ENCODE data around the gene SETBP1.

SETBP1 gene

GRCh38 chr18:44950685-44951195, 270.1 kb downstream of the SETBP1 start:
- H3K4me1 ChIP-seq (ENCODE audit: control insufficient read depth, insufficient read depth, low read depth, low read length), result no peaks in the 10 kb centered on the region
- H3K18ac ChIP-seq (ENCODE audit: low read depth in 1 of 2, low read length in 2 of 2), result no peak overlapping the region
- 92% methylated on average over 13 of the region's 13 CpGs for WGBS
- no peak for DNase-seq
- H3K27me3 ChIP-seq (ENCODE audit: control insufficient read depth in 1 of 2, insufficient read depth in 1 of 2, low read length in 2 of 2), result no peaks in the 10 kb centered on the region
- peaks cover 31 to 52% of the 10 kb centered on the region in 2 experiments for H3K36me3 ChIP-seq (ENCODE audit: control insufficient read depth in 1 of 2, insufficient read depth in 2 of 2, low read depth in 1 of 2, low read length in 2 of 2)
- no peak overlapping the region for H2BK15ac ChIP-seq (ENCODE audit: low read depth, poor library complexity, severe bottlenecking)
- H2AK5ac ChIP-seq (ENCODE audit: low read length, severe bottlenecking), result no peak overlapping the region
- H2AFZ ChIP-seq (ENCODE audit: low read depth, low read length), result no peak overlapping the region
- H3K14ac ChIP-seq (ENCODE audit: low read length in 2 of 2), result no peak overlapping the region
- H2BK120ac ChIP-seq (ENCODE audit: low read depth, low read length), result no peak overlapping the region
- peaks cover 15% of the 10 kb centered on the region for H3K79me1 ChIP-seq (replicated peaks; ENCODE audit: low read length, poor library complexity, severe bottlenecking)
- H4K91ac ChIP-seq (ENCODE audit: low read length), result no peak overlapping the region
- H3K9ac ChIP-seq (ENCODE audit: low read length), result no peak overlapping the region
- H2BK5ac ChIP-seq (ENCODE audit: low read depth, low read length, poor library complexity, severe bottlenecking), result no peak overlapping the region
- no peak overlapping the region for H3K4me2 ChIP-seq (ENCODE audit: low read length, poor library complexity, severe bottlenecking)
- no peak overlapping the region for H4K8ac ChIP-seq (ENCODE audit: low read length)
- no peak overlapping the region for H3K4me3 ChIP-seq (ENCODE audit: insufficient read depth in 1 of 2, low read depth in 1 of 2, low read length in 2 of 2)
- no peaks in the 10 kb centered on the region for H3K9me3 ChIP-seq (ENCODE audit: control insufficient read depth, low read length)
- H3K4ac ChIP-seq (ENCODE audit: low read depth in 1 of 2, low read length in 2 of 2), result no peak overlapping the region
- no peak overlapping the region for H3K27ac ChIP-seq (ENCODE audit: low read length, poor library complexity, severe bottlenecking)
- no peak overlapping the region for H3K23ac ChIP-seq (ENCODE audit: low read length in 2 of 2)
- no peak overlapping the region for H2BK12ac ChIP-seq (ENCODE audit: low read length in 2 of 2)

- Histone ChIP-seq H3K4me1 (ENCODE audit: control insufficient read depth, insufficient read depth, low read depth, low read length) (no peaks in the 10 kb centered on the region), H2BK5ac (ENCODE audit: low read depth, low read length, poor library complexity, severe bottlenecking) (no peak overlapping the region), H3K4me3 (ENCODE audit: insufficient read depth in 1 of 2, low read depth in 1 of 2, low read length in 2 of 2) (no peak overlapping the region), H3K27ac (ENCODE audit: low read length, poor library complexity, severe bottlenecking) (no peak overlapping the region), H3K4ac (ENCODE audit: low read depth in 1 of 2, low read length in 2 of 2) (no peak overlapping the region), H3K14ac (ENCODE audit: low read length in 2 of 2) (no peak overlapping the region), H2BK15ac (ENCODE audit: low read depth, poor library complexity, severe bottlenecking) (no peak overlapping the region), H3K4me2 (ENCODE audit: low read length, poor library complexity, severe bottlenecking) (no peak overlapping the region), H3K79me1 (replicated peaks; ENCODE audit: low read length, poor library complexity, severe bottlenecking) (peaks cover 11% of the 10 kb centered on the region), H3K36me3 (ENCODE audit: control insufficient read depth in 1 of 2, insufficient read depth in 2 of 2, low read depth in 1 of 2, low read length in 2 of 2) (peaks cover 31 to 52% of the 10 kb centered on the region in 2 experiments), H3K18ac (ENCODE audit: low read depth in 1 of 2, low read length in 2 of 2) (no peak overlapping the region), H4K8ac (ENCODE audit: low read length) (no peak overlapping the region), H3K9me3 (ENCODE audit: control insufficient read depth, low read length) (no peaks in the 10 kb centered on the region), H2BK120ac (ENCODE audit: low read depth, low read length) (no peak overlapping the region), H3K27me3 (ENCODE audit: control insufficient read depth in 1 of 2, insufficient read depth in 1 of 2, low read length in 2 of 2) (no peaks in the 10 kb centered on the region), H2AFZ (ENCODE audit: low read depth, low read length) (no peak overlapping the region), H4K91ac (ENCODE audit: low read length) (no peak overlapping the region), H2BK12ac (ENCODE audit: low read length in 2 of 2) (no peak overlapping the region), H3K23ac (ENCODE audit: low read length in 2 of 2) (no peak overlapping the region), H2AK5ac (ENCODE audit: low read length, severe bottlenecking) (no peak overlapping the region), H3K9ac (ENCODE audit: low read length) (no peak overlapping the region)
- DNase-seq, result no peak
- 97% methylated on average over 14 of the region's 14 CpGs for WGBS
These were observed 271.1 kb downstream of the SETBP1 start for GRCh38 chr18:44951748-44952147.

- H2AFZ ChIP-seq (ENCODE audit: low read depth, low read length), result no peak overlapping the region
- H2BK12ac ChIP-seq (ENCODE audit: low read length in 2 of 2), result no peak overlapping the region
- no peak overlapping the region for H3K4me2 ChIP-seq (ENCODE audit: low read length, poor library complexity, severe bottlenecking)
- no peak overlapping the region for H4K8ac ChIP-seq (ENCODE audit: low read length)
- DNase-seq, result no peak
- H3K27me3 ChIP-seq (ENCODE audit: control insufficient read depth in 1 of 2, insufficient read depth in 1 of 2, low read length in 2 of 2), result no peaks in the 10 kb centered on the region
- no peak overlapping the region for H3K18ac ChIP-seq (ENCODE audit: low read depth in 1 of 2, low read length in 2 of 2)
- H2BK5ac ChIP-seq (ENCODE audit: low read depth, low read length, poor library complexity, severe bottlenecking), result no peak overlapping the region
- peaks cover 12% of the 10 kb centered on the region for H3K79me1 ChIP-seq (replicated peaks; ENCODE audit: low read length, poor library complexity, severe bottlenecking)
- WGBS, result no CpG with 5 or more reads among the region's 1 CpG
- H3K23ac ChIP-seq (ENCODE audit: low read length in 2 of 2), result no peak overlapping the region
- no peak overlapping the region for H3K9ac ChIP-seq (ENCODE audit: low read length)
- H3K14ac ChIP-seq (ENCODE audit: low read length in 2 of 2), result no peak overlapping the region
- H3K36me3 ChIP-seq (ENCODE audit: control insufficient read depth in 1 of 2, insufficient read depth in 2 of 2, low read depth in 1 of 2, low read length in 2 of 2), result peaks cover 31 to 52% of the 10 kb centered on the region in 2 experiments
- no peak overlapping the region for H4K91ac ChIP-seq (ENCODE audit: low read length)
- H2BK120ac ChIP-seq (ENCODE audit: low read depth, low read length), result no peak overlapping the region
- H3K4me3 ChIP-seq (ENCODE audit: insufficient read depth in 1 of 2, low read depth in 1 of 2, low read length in 2 of 2), result no peak overlapping the region
- H2AK5ac ChIP-seq (ENCODE audit: low read length, severe bottlenecking), result no peak overlapping the region
- H3K9me3 ChIP-seq (ENCODE audit: control insufficient read depth, low read length), result no peaks in the 10 kb centered on the region
- H3K4ac ChIP-seq (ENCODE audit: low read depth in 1 of 2, low read length in 2 of 2), result no peak overlapping the region
- H3K4me1 ChIP-seq (ENCODE audit: control insufficient read depth, insufficient read depth, low read depth, low read length), result no peaks in the 10 kb centered on the region
- no peak overlapping the region for H2BK15ac ChIP-seq (ENCODE audit: low read depth, poor library complexity, severe bottlenecking)
- H3K27ac ChIP-seq (ENCODE audit: low read length, poor library complexity, severe bottlenecking), result no peak overlapping the region
These were observed 273.6 kb downstream of the SETBP1 start for GRCh38 chr18:44954257-44954656.

GRCh38 chr18:44955825-44956224, 275.1 kb downstream of the SETBP1 start:
- H4K8ac ChIP-seq (ENCODE audit: low read length), result no peak overlapping the region
- H3K4me3 ChIP-seq (ENCODE audit: insufficient read depth in 1 of 2, low read depth in 1 of 2, low read length in 2 of 2), result no peak overlapping the region
- H3K4me1 ChIP-seq (ENCODE audit: control insufficient read depth, insufficient read depth, low read depth, low read length), result no peaks in the 10 kb centered on the region
- no peak overlapping the region for H2BK120ac ChIP-seq (ENCODE audit: low read depth, low read length)
- 77% methylated on average over 1 of the region's 1 CpG for WGBS
- H2AFZ ChIP-seq (ENCODE audit: low read depth, low read length), result no peak overlapping the region
- no peak overlapping the region for H3K23ac ChIP-seq (ENCODE audit: low read length in 2 of 2)
- H3K27ac ChIP-seq (ENCODE audit: low read length, poor library complexity, severe bottlenecking), result no peak overlapping the region
- H3K4me2 ChIP-seq (ENCODE audit: low read length, poor library complexity, severe bottlenecking), result no peak overlapping the region
- H3K36me3 ChIP-seq (ENCODE audit: control insufficient read depth in 1 of 2, insufficient read depth in 2 of 2, low read depth in 1 of 2, low read length in 2 of 2), result peaks cover 26 to 48% of the 10 kb centered on the region in 2 experiments
- H2BK12ac ChIP-seq (ENCODE audit: low read length in 2 of 2), result no peak overlapping the region
- H3K79me1 ChIP-seq (replicated peaks; ENCODE audit: low read length, poor library complexity, severe bottlenecking), result peaks cover 13% of the 10 kb centered on the region
- no peak for DNase-seq
- no peak overlapping the region for H3K18ac ChIP-seq (ENCODE audit: low read depth in 1 of 2, low read length in 2 of 2)
- no peak overlapping the region for H2BK5ac ChIP-seq (ENCODE audit: low read depth, low read length, poor library complexity, severe bottlenecking)
- H2AK5ac ChIP-seq (ENCODE audit: low read length, severe bottlenecking), result no peak overlapping the region
- H4K91ac ChIP-seq (ENCODE audit: low read length), result no peak overlapping the region
- H3K4ac ChIP-seq (ENCODE audit: low read depth in 1 of 2, low read length in 2 of 2), result no peak overlapping the region
- H3K27me3 ChIP-seq (ENCODE audit: control insufficient read depth in 1 of 2, insufficient read depth in 1 of 2, low read length in 2 of 2), result no peaks in the 10 kb centered on the region
- H2BK15ac ChIP-seq (ENCODE audit: low read depth, poor library complexity, severe bottlenecking), result no peak overlapping the region
- H3K14ac ChIP-seq (ENCODE audit: low read length in 2 of 2), result no peak overlapping the region
- H3K9ac ChIP-seq (ENCODE audit: low read length), result no peak overlapping the region
- H3K9me3 ChIP-seq (ENCODE audit: control insufficient read depth, low read length), result no peaks in the 10 kb centered on the region
